ENCODE measurements around the gene HOXA2. TPM values are rescaled to one million over a fixed set of nuclear protein-coding genes. Genes with fewer than 3 reads are reported as not detected.

HOXA2 gene
- total and polyA plus RNA-seq, 8 donors: 0.89 to 3.7 (median 1.2) TPM; not detected in 1

DNA sequence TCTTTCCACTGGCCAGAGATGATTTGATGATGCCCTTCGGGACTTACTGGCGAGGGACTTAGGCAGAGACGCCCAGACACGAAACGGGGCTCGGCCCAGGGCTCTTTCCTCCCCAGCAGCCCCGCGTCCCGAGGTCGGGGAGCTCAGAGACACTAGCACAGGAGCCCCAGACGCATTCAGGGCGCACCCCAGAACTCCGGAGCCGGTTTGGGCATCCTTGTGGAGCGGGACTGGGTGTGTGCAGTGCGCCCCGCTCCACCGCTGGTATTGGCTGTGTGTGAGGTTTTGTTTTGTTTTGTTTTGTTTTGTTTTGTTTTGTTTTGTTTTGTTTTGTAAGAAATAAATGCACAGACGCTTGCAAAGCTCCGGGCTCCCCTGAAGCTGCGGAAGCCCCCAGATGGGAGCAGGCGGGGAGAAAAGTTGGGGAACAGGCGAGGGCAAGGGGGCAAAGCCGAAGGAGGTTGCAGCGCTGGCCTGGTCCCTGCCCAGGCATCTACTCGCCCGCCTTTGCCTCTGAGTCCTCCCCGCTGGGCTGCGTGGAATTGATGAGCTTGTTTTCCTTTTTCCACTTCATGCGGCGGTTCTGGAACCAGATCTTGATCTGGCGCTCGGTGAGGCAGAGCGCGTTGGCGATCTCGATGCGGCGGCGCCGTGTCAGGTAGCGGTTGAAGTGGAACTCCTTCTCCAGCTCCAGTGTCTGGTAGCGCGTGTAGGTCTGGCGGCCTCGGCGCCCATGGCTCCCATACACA, 42.9 kb upstream of the HOXA2 start:
- Histone ChIP-seq H3K4me3 (peak overlapping the region; percentile 10 to 64 (median 54)), H3K9me3 (peaks cover 0 to 26% (median 0%) of the 10 kb centered on the region in 4 donors), H3K27ac (peak overlapping the region; percentile 41 to 99 (median 88)), H3K36me3 (peaks cover 0 to 5% (median 0%) of the 10 kb centered on the region in 4 donors), H3K4me1 (peaks cover 7 to 36% (median 22%) of the 10 kb centered on the region in 4 donors), H3K27me3 (peaks cover 3 to 94% (median 79%) of the 10 kb centered on the region in 3 donors)
- TF ChIP-seq, protein P1, sequence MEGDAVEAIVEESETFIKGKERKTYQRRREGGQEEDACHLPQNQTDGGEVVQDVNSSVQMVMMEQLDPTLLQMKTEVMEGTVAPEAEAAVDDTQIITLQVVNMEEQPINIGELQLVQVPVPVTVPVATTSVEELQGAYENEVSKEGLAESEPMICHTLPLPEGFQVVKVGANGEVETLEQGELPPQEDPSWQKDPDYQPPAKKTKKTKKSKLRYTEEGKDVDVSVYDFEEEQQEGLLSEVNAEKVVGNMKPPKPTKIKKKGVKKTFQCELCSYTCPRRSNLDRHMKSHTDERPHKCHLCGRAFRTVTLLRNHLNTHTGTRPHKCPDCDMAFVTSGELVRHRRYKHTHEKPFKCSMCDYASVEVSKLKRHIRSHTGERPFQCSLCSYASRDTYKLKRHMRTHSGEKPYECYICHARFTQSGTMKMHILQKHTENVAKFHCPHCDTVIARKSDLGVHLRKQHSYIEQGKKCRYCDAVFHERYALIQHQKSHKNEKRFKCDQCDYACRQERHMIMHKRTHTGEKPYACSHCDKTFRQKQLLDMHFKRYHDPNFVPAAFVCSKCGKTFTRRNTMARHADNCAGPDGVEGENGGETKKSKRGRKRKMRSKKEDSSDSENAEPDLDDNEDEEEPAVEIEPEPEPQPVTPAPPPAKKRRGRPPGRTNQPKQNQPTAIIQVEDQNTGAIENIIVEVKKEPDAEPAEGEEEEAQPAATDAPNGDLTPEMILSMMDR (IDR thresholded peaks at IDR 0.05): no peak
- TF ChIP-seq POLR2A (IDR thresholded peaks at IDR 0.05) (no peak), EP300 (IDR thresholded peaks at IDR 0.05) (no peak), POLR2AphosphoS5 (IDR thresholded peaks at IDR 0.05) (no peak)
- 45 to 65% (median 50%) methylated on average over 46 to 47 of the region's 47 CpGs for WGBS, 5 donors
- intact Hi-C loops (cut with DNase I; ENCODE audit: low total_unique reads): no loop called here
- DNase-seq: no peak

DNA sequence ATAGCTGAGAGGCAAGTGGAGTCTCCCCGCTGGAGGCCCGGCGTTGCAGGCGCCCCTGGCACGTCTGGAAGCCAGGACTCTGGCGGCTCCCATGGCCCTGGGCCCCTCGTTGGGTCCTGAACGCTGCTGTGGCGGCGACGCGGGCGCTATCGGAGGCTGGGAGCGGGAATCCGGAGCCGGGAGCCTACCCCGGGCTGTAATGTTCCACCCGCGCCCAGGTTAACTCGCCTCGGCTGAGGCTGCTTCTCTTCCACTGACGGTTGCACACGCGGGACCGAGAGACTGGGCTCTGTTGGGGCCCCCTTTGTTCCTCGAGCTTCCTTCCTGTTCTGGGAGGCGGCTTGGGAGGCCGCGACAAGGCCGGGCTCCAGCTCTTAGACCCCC, 42.3 kb upstream of the HOXA2 start:
- Histone ChIP-seq H3K27ac (peak overlapping the region; percentile 23 to 99 (median 88)), H3K36me3 (peaks cover 0 to 5% (median 0%) of the 10 kb centered on the region in 4 donors), H3K9me3 (peaks cover 0 to 26% (median 0%) of the 10 kb centered on the region in 4 donors), H3K27me3 (peaks cover 0 to 94% (median 77%) of the 10 kb centered on the region in 3 donors), H3K4me1 (peaks cover 7 to 35% (median 20%) of the 10 kb centered on the region in 4 donors), H3K4me3 (peak overlapping the region; percentile 10 to 64 (median 54))
- WGBS, 5 donors: 21 to 45% (median 29%) methylated on average over 12 to 31 of the region's 31 CpGs
- intact Hi-C loops (cut with DNase I; ENCODE audit: low total_unique reads): no loop called here
- TF ChIP-seq, protein P1 (IDR thresholded peaks at IDR 0.05): no peak
- TF ChIP-seq POLR2AphosphoS5 (IDR thresholded peaks at IDR 0.05) (no peak), POLR2A (IDR thresholded peaks at IDR 0.05) (no peak), EP300 (IDR thresholded peaks at IDR 0.05) (no peak)
- no peak for DNase-seq

DNA sequence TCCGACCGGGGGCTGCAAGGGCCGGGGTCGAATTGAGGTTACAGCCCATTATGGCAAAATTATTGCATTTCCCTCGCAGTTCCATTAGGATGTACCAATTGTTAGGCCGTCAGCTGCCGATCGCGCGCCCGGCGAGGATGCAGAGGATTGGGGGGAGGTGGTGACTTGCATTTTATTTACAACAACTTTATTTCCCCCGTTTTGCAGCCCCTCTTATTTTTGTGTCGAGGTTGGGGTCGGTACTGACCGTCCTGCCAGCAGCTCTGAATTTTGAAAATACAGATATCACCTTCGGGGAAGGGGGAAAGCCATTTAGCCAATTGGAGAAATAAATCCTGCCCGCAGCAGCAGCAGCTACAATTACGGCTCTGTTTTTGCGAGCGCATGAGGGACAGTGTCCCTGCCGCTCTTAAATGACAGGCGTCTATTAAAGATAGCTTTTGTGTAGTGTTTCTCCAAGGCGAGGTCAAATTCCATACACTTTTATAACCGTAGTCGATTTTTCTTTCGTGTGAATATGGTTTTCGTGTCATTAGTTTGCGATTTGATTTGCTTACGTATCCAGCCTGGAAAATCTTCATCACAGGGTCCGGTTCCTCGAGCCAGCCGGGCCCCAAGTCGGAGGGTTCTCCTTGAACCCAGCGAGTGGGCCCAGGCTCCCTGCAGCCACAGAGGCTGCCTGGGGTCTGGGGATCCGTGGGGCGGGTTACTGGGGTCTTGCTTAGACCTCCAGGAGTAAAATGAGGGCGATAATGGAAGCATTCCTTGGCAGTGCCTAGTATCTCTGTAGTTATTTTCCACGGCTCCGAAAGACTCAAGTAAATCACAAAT, 41.7 kb upstream of the HOXA2 start:
- 25 to 33% (median 31%) methylated on average over 39 to 40 of the region's 40 CpGs for WGBS, 5 donors
- TF ChIP-seq POLR2A (IDR thresholded peaks at IDR 0.05): no peak
- TF ChIP-seq EP300 (IDR thresholded peaks at IDR 0.05): no peak
- TF ChIP-seq, protein P1 (IDR thresholded peaks at IDR 0.05): no peak
- TF ChIP-seq POLR2AphosphoS5 (IDR thresholded peaks at IDR 0.05): no peak
- H3K4me3 ChIP-seq: peak overlapping the region; percentile 54 to 65 (median 60)
- peaks cover 0 to 26% (median 0%) of the 10 kb centered on the region in 4 donors for H3K9me3 ChIP-seq
- intact Hi-C loops (cut with DNase I; ENCODE audit: low total_unique reads): no loop called here
- peak overlapping the region; percentile 24 to 99 (median 88) for H3K27ac ChIP-seq
- H3K4me1 ChIP-seq: peaks cover 7 to 35% (median 20%) of the 10 kb centered on the region in 4 donors
- H3K36me3 ChIP-seq: peaks cover 0 to 5% (median 0%) of the 10 kb centered on the region in 4 donors
- DNase-seq: no peak
- peaks cover 0 to 94% (median 79%) of the 10 kb centered on the region in 3 donors for H3K27me3 ChIP-seq

All from stomach (tissue), 9 donors.